ENCODE measurements around the gene BHLHE41.

The BHLHE41 gene

DNA sequence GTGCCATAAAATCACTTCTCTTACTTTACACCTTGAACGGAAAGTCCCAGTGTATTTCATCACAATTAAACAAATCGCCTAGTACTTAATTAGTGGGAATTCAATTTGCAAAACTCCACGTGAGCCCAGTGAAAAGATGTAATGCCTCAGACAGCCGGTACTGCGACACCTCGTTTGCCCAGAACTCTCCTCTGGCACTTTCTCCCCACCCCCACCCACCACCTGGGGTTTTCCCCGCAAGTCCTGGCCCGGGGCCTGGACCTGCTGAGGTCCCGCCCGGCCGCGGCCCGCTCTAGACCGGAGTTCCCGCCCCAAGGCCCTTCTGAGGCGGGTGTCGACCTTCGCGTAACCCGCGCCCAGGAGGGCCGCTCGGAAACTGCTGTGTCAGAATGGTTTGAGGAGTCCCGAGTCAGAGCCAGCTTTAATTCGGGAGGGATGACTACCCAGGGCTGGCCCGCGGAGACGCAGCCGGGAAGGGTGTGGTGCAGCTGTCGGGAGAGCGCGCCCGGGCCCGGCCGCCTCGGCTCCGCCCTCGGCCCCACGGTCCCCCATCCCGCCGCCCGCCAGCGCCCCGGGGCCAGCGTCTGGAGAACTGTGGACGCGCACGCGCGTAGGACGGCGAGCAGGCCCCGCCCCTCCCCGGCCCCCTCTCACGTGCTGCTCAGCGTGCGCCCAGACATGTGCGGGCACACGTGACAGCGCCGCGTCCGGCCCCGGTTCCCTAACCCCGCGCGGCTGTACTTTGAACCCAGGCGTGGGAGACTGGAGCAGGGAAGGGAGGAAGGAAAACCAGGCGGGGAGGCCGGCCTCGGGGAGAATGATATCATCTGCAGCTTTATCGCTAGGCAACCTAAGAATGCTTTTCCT, 10.8 kb downstream of the BHLHE41 start:
- no peak for DNase-seq

DNA sequence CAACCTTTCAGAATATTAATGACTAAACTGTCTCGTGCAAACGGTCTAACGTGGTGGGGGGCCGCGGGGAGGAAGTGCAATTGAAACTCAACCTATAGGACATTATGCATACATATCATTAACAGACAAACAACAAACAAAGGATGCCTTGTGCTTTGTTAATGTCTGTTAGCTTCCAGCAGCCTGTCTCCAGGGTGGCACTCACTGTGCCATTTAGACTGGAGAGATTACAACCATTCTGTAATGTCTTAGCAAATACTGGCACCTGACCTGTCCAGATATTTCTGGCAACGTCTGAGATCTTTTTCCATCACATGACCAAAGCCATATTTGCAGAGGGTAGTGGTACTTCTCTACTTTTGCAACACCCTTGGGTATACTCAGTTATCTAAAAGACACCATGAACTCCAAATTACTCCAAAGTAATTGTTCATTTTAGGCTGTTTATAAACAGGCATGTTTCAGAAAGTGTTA, 11.6 kb downstream of the BHLHE41 start:
- no peak for DNase-seq

DNA sequence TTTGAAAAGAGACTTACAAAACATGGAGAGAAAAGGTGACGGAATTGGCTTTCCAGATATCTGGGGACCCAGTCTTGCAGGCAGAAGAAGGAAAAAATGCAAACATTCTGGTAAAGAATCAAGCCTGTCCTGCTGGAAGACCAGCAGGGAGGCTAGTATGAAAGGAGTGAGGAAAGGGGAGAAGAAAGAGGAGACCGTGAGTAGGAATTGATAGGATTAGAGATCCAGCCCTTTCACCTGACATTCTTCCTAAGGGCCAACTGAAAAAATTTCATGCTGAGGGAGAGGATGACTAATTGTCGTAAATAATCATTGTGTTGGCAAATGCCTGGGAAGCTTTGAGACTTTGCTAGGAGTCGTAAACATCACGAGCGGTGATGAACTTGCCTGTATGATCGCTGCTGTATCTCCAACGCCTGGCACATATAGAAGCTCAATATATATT, 12.1 kb downstream of the BHLHE41 start:
- no peak for DNase-seq

DNA sequence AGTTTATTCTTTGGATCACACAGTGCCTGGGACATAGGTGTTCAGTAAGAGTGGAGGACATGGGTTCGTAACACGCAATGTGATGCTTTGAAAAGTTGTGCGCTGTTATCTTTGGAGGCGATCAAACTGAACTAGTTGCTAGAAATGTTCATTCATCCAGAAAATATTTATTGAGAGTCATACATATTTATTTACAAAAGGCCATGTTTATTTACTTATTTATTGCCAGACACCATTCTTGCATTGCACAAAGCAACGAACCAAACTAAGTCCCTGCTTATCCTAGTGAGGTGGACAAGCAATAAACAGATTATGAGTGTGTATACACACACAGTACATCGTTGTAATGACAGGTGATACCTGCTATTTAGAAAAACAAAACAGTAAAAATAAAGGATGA, 12.6 kb downstream of the BHLHE41 start:
- no peak for DNase-seq

DNA sequence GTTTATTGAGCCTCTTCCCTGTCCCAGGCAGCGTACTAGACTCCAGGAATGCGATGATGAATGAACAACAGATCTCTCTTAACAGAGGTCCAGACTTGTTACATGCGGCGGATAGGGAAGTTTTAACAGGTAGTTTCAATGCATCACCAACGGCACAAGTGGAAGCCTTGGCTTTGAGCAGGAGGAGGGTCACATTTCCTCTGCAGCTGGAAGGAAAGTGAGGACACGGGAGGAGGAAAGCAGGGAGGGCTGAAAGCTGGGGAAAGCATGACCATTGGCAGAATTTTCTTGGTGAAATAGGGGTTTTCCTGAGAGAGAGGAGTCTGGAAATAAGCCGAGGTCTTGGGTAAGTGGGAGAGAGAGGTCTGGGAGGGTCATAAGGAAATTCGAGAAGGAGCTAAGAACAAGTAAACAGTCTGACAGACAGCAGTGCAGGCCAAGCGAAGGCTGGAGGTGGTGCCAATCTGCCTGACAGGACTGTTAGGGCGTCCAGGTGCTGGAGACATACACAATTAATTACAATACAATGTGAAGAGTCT, 15.4 kb downstream of the BHLHE41 start:
- DNase-seq: no peak

DNA sequence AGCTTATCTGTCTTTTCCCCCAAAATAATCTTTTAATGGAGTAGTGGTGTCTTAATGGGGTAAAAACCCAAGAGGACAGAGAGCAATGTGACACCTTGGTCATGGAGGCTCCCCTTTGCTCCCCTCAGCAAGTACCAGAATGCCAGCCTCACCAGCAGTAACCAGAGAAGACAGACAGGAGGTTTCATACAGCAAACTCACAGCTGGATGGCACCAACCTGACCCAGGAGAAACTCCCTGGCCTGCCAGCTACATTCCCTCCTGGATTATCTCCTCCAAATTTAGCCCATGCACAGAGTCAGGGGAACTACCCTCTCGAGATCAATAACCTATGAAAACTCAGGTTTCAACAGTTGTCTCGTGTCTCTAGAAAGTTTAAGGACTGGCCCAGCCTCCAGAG, 15.9 kb downstream of the BHLHE41 start:
- no peak for DNase-seq

DNA sequence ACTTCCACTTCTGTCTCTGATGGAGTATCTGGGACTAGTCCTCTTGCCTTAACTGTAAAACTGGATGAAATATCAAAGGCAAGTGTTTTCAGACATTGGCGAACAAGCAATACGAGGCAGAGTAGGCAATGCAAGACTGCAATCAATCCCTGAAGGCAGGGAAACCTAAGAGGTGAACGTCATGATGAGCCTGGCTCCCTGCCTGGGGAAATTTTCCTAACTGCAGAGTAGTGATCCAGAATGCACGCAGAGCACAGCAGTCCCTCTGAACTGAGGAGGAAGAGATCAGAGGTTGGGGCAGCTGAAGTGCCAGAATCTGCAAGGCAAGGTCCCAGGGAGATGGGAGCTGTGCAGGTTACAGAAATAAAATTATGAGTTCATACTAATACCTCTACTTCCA, 18.5 kb downstream of the BHLHE41 start:
- no peak for DNase-seq

DNA sequence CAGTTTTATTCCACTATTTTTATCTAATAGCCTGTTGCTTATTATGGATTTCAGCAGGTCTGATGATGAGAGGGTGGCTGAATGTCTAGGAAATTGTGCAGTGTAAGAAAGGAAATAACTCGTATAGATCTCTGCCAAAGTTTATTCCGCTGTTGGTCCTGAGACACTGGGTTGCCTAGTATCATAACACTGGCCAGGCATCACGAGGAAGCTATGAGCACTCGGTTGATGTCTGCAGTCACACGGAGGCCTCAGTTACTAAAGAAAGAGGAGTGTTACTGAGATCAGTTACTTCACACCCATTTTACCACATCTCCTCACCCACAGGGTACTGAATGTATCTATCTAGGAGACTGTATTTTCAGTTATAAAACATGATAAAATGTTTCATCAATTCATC, 21.9 kb downstream of the BHLHE41 start:
- no peak for DNase-seq

DNA sequence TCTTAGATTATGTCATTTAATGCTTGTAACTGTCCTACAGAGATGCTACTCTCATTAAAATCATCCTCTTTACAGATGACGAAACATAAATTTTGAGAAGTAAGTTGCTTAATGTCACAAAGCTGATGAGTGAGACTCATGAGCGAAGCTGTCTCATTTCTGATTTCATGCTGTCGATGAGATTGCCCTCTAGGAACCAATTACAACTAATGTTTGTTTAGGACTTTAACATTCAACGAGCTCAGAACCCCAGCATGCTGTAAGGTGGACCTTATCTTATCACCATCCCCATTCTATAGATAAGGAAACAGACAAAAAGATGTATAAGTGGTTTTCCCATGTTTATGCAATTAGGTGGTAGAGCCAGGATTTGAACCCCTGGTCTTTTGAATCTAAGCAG, 23.1 kb downstream of the BHLHE41 start:
- no peak for DNase-seq

DNA sequence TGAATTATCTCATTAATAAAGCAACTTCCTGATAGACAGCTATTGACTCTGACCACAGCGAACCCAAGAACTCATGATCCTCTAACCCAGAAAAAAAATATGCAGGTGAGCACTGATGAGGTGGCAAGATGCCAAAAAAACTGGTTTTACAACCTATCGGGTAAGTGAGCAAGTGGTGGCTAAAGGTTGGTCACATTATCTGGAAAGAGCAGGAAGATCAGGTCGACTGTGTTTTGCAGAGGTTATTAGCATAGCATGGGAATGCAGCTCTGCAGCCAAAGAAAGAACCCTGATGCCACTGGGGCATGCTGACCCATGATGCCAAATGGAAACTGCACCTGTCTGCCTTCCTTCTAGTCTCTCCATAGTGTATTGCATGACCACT, 23.5 kb downstream of the BHLHE41 start:
- DNase-seq: no peak

DNA sequence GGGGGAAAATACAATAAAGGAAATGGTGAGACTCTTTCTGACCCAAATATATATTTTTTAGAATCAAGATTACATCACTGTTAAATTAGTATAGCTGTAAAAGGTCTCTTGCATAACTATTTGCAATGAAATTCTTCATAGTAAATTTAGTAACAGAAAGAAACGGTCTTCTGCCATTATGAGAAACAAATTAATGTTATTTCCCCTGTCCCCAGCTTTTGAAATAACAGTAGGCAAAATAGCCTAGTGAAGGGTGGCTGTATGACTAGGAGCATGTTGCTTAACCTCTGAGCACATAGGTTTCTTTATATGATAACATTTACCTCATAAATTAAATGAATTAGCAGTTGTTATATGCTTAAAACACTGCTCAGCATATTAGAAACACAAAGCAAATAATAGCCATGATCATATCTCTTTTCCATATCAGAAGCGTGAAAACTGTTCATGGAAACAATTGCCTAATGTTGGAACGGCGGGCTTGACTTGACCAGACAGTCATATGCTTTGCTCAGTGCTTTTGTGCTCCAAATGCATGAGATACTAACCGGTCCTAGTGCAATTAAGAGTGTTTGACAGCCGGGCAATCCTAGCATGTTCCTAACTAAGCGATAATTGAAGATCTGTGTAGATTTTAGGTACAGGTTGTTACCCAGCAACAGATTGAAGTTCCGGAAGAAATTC, 24.0 kb downstream of the BHLHE41 start:
- DNase-seq: no peak

DNA sequence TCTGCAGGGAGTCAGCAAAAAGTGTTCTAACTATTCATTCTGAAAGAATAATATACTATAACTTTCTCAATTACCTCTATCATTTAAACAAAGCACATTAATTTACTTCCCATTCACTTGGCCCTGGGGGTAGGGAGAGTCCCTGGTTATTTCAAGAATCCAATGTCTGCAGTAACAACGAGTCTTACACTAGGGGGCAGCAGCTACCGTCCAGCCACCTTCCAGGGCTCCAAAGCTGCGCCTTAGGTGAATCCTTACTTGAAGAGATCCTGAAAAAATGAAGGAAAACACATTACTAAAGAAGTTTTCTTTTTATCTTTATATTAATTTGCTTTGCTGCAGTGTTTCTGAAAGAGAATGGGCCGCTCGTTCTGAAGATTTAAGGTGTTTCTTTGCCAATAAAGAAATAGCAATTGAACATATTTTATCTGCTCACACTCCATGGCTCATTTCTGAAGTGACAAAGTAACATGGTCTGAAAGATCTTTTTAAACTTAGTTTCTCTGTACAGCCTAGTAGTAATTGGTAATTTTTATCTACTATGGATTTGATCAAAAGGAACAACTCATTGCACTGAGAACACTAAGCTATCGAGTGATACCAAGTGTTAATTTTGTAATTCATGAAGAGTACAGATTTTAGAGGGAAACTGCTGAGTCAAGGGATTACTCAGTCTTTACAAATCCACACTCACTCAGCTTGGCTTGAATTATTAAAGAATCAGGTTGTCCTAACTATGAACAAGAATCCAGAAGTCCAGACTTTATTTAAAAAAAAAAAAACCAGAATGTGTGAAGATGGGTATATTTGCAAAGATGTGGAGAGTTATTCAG, 27.6 kb downstream of the BHLHE41 start:
- DNase-seq: peak; percentile 36

DNA sequence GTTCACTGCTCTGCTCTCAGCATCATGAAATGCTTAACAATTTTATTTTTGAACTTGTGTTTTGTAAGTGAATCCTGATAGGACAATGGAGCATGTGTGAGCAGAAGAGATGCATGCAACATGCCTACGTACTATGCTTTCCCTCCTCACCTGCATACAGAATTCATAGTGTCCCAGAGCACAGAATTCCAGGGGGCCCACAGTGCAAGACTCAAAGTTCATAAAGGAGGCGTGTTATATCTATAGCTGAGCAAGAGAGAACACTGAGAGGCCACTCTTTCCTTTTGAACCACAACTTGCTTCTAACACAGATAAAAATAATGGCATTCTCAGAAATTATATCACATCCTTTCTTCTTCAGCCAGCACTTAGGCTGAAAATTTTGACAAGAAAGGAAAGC, 28.8 kb downstream of the BHLHE41 start:
- DNase-seq: no peak

DNA sequence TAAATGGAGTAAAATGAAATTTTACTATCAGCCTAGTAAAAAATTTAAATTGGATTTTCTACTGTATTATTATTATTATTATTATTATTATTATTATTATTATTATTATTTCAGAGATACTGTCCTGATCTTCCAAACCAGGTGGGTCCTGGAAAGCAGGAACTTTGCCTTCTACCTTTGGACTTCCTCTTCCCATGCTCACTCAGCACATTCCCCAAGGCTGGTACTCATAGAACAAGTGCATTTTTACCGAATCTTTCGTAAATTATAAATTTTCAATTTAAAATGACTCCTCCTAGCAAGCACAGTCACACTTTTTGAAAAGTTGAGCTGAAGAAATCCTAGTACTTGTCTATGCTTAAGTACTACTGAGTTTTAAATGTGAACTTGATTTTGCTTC, 29.7 kb downstream of the BHLHE41 start:
- no peak for DNase-seq

DNA sequence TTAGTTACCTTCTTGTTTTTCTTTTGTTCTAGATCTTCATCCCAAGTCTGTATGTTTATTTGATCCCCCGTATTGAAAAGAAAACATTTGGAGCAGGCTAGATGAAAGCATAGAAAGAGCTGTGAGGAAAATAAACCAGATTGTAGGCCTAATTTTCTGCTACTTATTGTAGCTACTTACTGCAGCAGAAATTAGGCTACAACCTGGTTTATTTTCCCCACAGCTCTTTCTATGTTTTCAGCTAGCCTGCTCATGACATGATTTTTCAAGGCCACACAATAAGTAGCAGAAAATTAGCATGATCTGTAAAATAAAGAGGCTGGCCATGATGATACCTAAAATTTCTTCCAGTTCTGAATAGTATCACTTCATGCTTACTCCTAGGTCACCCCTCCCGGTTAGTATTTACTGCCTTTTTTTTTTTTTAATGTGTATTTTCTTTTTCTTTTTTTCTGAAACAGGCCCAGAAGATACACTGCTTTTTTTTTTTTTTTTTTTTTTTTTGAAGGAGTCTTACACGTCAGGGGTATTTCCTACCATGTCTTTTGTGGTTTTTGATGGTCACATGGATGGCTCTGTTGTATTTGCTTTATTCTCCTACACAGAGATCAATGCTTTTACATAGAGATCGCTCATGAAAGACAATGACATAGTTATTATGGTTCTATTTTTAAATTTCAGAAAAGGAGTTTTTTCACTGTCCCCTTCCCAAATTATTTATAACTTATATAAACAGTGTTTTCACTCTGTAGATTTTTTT, 32.3 kb downstream of the BHLHE41 start:
- no peak for DNase-seq

DNA sequence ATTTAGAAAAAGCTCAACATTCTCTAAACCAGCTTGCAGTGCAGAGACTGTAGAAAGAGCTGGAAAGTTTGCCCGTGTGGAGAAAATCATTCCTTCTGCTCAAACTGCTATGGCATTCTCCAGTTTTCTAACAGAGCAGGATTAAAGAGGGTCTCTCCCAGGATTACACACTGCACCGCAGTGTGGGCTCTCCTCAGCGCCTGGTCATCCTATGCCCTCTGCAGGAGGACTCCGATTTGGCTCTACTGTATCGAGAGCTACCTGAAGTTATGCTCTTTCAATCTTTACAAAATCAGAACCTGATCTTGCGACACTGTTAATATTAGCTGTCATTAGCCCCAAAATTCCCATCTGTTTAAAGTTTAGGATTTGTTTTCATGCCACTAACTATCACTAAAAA, 33.0 kb downstream of the BHLHE41 start:
- DNase-seq: no peak

DNA sequence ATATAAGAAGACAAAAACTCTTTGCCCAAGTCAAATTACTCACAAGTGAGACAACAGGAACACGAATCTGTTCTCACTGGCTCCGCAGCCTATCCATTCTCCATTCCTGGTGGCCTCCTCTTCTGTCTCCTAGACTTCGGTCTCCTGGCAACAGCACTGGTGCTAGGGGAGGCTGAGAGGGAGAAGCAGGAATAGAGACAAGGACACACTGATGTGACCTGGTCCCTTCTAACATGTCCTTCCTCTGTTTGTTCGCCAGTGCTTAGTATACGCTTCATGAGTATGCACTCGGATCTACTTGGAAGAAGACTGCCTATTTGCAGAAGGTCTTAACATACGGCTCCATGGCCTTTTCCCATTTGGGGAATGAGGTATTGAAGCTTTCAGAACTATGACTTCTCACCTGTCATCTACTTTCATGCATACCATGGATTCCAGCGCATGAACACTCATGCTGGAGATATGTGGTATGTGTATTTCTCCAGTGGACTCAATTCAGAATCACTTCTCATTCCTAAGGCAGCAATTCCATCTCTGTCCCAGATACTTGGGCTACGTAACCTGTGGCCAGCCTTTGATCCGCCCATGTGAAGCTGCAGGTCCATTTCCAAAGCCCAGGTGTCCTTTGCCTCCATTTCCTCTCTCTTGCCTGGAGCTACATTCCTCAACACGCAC, 33.9 kb downstream of the BHLHE41 start:
- DNase-seq: no peak

DNA sequence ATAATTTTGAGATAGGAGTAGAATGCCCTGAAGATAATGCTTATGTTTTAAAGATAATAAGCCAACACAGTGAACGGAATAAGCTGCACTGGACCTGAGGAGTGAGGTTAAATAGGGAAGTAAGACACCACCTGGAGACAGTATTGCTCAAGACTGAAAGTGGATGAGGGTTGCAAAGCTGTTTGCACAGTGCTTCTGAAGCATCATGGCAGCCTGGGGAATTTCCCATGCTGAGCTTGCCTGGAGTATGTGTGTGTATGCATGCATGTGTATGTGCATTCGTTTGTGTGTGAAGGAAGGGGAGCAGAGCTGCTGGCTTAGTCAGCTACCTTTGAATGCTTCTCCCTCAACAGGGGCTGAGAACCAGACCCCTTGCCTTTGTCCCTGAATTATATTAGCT, 35.8 kb downstream of the BHLHE41 start:
- no peak for DNase-seq

DNA sequence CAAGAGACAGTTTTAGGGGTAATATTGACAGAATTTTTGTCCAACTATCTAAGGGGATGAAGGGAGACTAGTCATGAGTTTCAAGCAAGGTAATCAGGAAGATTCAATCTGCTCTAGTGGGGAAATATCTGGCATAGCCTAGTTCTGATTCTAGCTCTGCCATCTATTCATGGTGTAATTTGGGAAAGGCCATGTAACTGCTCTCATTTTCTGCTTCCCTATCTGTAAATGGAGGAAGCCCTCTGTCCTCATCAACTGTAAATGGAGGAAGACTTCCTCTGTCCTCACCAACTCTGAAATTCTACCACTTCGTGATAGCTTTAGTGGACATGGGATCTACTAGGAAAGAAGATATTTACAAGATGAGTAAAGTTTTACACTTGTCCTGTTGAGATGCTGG, 37.9 kb downstream of the BHLHE41 start:
- no peak for DNase-seq

DNA sequence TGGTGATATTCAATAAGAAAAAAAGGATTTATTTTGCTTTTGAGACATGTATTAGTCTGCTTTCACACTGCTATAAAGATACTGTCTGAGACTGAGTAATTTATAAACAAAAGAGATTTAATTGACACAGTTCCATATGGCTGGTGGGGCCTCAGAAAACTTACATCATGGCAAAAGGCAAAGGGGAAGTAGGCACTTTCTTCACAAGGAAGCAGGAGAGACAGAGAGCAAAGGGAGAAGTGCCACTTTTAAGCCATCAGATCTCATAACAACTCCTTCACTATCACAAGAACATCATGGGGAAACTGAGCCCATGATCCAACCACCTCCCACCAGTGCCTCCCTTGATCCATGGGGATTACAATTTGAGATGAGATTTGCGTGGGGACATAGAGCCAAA, 43.9 kb downstream of the BHLHE41 start:
- no peak for DNase-seq

DNA sequence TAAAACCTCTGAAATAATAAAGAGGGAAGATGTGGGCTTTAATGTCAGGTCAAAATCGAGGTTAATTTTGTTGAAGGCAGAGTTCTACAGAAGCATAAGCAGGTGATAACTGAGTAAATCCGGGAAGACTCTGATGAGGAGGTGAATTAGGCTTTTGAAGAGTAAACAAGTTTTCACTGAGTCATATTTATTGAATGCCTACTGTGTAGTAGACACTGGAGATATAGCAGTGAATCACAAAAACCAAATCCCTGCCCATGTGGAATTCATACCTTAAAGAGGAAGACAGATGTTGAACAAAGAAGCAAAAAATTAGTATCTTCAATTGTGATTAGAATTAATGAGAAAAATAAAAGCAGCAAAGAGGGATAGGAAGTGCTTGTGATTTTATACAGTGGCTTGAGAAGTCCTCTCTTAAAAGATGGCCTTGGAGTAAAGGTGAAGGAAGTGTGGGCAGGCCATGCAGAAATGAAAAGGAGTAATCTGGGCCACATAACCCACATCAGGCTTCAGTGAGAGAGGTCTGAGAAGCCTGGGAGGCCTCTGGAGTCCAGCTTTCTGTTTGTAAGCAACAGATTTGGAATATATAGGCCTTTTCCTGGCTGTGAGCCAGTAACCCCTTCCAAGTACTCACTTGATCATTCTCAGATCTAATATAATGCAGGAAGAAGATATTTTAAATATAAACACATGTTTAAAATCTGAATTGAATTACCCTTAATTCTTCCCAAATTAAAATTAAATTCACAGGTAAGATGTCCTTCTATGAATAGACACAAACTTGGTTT, 46.7 kb downstream of the BHLHE41 start:
- DNase-seq: no peak
